Gastrocnemius medialis (tissue), 4 donors: ENCODE data around the gene JPH2.

Experiments
- POLR2A ChIP-seq, 2 donors: fragments of 450-650 bp; IDR thresholded peaks; one replicate each; pipeline ENCODE4 v1.6.1; 2017; ENCODE audit warnings: antibody characterized with exemption in 2 of 2, mild to moderate bottlenecking in 2 of 2, moderate library complexity in 2 of 2
- TF ChIP-seq, protein P1 (sequence below), 5 experiments: fragments of 450-650 bp in 3 of 5; fragments of 200-600 bp in 2 of 5; sonication (generic) in 2 of 5; IDR thresholded peaks in 4 of 5; conservative IDR thresholded peaks in 1 of 5; 1 replicate in 4 of 5; 2 replicates in 1 of 5; pipeline ENCODE4 v1.5.1; 2016 to 2019; ENCODE audit warnings: antibody characterized with exemption in 5 of 5, mild to moderate bottlenecking in 3 of 5, moderate library complexity in 3 of 5

DNA sequence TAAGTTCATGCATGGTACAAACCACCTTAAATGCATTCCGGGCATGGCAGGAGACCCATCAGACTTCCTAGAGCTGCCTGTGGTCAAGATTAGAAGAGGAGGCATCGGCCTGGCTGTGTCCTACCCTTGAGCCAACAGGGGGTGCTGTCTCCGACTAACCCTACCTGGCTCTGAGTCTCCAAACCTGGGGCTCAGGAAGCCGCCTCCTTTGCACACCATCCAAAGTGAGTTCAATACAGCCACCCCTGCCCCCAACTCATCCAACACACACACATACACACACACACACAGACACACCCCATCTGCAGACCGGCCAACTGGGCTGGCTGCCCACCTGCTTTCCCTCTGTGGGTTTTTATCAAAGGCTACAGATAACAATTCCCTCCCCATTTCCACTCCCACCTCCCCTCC lies 77.0 kb downstream of the JPH2 start:
- TF ChIP-seq, protein P1, sequence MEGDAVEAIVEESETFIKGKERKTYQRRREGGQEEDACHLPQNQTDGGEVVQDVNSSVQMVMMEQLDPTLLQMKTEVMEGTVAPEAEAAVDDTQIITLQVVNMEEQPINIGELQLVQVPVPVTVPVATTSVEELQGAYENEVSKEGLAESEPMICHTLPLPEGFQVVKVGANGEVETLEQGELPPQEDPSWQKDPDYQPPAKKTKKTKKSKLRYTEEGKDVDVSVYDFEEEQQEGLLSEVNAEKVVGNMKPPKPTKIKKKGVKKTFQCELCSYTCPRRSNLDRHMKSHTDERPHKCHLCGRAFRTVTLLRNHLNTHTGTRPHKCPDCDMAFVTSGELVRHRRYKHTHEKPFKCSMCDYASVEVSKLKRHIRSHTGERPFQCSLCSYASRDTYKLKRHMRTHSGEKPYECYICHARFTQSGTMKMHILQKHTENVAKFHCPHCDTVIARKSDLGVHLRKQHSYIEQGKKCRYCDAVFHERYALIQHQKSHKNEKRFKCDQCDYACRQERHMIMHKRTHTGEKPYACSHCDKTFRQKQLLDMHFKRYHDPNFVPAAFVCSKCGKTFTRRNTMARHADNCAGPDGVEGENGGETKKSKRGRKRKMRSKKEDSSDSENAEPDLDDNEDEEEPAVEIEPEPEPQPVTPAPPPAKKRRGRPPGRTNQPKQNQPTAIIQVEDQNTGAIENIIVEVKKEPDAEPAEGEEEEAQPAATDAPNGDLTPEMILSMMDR (IDR thresholded peaks at IDR 0.05 in 4 of 5, conservative IDR thresholded peaks at IDR 0.05 in 1 of 5), result peak in 2 of 5 experiments; percentile 15 to 30
- no peak for TF ChIP-seq POLR2A (IDR thresholded peaks at IDR 0.05)
